ENCODE results near the gene CT47B1. TPM values are rescaled to one million over a fixed set of nuclear protein-coding genes. Genes with fewer than 3 reads are reported as not detected.

The CT47B1 gene
- total RNA-seq = not detected in 2 replicates

GRCh38 chrX:120875766-120876165 is at the start of gene CT47B1:
Gene CT47B1, minus strand, starts transcription at chrX:120875866. Its CDS starts 196 bp downstream, at chrX:120875670.

Other genes starting within 250 kb of the CT47B1 start
- gene C1GALT1C1, start 245.8 kb downstream of the CT47B1 start, total RNA-seq = 16.6 and 22.0 TPM in 2 replicates
- gene CT47A11, start 61.3 kb upstream of the CT47B1 start, total RNA-seq = not detected in 2 replicates
- not detected in 2 replicates for gene CT47A10, start 66.2 kb upstream of the CT47B1 start, total RNA-seq
- gene CT47A9, start 71.0 kb upstream of the CT47B1 start, total RNA-seq = not detected in 2 replicates
- gene CT47A8, start 75.9 kb upstream of the CT47B1 start, total RNA-seq = not detected in 2 replicates
- gene CT47A7, start 80.7 kb upstream of the CT47B1 start, total RNA-seq = not detected in 2 replicates
- not detected in 2 replicates for gene CT47A6, start 85.6 kb upstream of the CT47B1 start, total RNA-seq
- gene CT47A5, start 90.5 kb upstream of the CT47B1 start, total RNA-seq = not detected in 2 replicates
- gene CT47A4, start 95.3 kb upstream of the CT47B1 start, total RNA-seq = not detected in 2 replicates
- gene CT47A3, start 100.2 kb upstream of the CT47B1 start, total RNA-seq = not detected in 2 replicates
- not detected in 2 replicates for gene CT47A2, start 105.1 kb upstream of the CT47B1 start, total RNA-seq
- gene CT47A1, start 109.9 kb upstream of the CT47B1 start, total RNA-seq = not detected in 2 replicates
- gene GLUD2, start 171.7 kb upstream of the CT47B1 start, total RNA-seq = 0.16 and 0.51 TPM in 2 replicates

Data from mesangial cell (primary cell).